ENCODE data around the gene CLCN6.
"Not testable (repeated sequence)": the region's sequence is repeated elsewhere in the genome, so short reads cannot be mapped to it uniquely, and the experiment has no call there.

CLCN6 gene

DNA sequence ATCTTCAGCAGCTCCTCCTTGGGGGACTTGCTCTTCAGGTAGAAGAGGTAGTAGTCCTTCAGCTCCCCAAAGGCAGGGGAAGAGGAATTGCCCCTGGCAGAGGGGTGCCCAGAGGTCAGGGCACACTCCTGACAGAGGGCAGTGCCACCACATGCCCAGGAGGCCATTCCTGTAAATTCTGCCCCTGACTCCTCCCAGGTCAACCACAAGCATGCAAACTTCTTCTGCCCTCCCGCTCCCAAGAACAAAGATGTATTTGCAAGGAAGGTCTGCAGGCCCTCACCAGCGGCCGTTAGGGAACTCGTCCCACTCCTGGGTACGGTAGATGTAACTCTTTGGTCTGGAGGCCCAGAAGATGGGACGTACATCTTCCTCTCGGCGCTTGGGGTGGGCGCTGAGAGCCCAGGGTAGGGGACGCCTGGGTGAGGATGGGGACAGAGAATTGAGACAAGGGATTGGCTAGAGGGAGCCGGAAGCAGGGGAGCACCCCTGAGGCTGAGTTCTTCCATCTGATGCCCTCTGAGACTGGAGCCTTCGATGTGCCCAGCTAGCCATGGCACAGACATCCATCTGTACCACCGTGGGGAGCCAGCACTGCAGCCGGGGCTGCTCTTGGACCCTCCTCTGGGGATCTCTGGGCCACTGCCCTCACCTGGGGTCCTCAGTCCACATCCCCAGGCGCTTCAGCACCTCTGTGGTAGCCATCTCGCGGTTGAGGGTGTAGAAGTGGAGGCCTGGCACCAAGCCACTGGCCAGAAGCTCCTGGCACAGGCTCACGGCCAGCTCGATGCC lies 11.3 kb upstream of the CLCN6 start:
- no peak for DNase-seq (ENCODE audit: low read depth, low spot score)

DNA sequence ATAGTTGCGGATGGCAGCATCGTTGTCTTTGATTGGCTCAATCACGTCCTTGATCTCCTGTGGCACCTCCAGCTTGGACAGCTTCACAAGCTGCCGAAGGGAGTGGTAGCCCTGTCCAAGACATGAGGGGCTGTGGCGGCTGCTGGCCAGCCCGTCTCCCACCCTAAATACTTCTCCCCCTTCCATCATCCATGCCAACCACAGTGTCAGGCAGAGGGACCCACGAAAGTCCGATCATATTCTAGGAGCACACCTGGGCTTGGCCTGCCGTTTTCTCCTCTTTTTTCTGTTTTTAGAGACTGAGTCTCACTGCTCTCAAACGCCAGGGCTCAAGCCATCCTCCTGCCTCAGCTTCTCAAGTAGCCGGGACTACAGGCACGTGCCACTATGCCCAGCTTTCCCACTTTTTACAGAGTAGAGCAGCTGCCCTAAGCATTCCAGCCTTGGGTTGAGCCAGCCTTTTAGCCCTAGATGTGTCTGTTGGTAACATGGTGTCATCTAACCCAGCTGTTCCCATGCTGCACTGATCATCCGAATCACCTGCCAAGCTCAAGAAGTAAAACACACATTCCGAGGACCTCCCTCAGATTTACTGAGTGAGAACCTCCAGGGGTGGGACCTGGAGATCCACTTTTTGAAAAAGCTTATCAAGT lies 10.6 kb upstream of the CLCN6 start:
- no peak for DNase-seq (ENCODE audit: low read depth, low spot score)

DNA sequence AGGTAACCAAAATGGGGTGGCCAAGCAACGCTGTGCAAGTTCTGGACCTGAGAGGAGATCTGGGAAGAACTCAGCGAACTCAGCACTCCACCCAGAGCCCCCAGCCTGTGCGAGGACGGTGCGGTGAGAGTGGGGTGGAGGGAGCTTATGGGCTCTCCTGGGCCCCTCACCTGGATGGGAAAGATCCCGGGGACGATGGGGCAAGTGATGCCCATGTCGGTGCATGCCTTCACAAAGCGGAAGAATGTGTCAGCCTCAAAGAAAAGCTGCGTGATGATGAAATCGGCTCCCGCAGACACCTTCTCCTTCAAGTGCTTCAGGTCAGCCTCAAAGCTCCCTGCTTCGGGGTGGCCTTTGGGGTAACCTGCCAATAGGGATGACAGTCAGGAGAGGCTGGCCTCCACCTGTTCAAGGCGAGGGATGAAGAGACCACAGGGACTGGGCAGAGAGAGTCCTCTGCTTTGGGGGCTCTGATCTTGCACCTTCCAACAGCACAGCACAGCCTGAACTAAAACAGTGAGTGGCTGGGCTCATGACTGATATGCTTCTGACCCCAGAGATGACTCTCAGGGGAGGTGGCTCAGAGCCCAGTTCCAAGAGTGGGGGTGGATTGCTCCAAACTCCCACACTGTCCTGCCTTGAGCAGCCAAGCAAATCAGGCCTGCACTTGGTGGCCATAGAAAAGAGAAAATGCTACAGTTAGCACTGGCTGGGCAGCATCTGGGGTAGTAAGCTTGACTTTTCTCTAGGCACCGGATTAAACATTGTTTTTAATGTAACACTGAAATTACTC lies 9.8 kb upstream of the CLCN6 start:
- DNase-seq (ENCODE audit: low read depth, low spot score), result no peak

DNA sequence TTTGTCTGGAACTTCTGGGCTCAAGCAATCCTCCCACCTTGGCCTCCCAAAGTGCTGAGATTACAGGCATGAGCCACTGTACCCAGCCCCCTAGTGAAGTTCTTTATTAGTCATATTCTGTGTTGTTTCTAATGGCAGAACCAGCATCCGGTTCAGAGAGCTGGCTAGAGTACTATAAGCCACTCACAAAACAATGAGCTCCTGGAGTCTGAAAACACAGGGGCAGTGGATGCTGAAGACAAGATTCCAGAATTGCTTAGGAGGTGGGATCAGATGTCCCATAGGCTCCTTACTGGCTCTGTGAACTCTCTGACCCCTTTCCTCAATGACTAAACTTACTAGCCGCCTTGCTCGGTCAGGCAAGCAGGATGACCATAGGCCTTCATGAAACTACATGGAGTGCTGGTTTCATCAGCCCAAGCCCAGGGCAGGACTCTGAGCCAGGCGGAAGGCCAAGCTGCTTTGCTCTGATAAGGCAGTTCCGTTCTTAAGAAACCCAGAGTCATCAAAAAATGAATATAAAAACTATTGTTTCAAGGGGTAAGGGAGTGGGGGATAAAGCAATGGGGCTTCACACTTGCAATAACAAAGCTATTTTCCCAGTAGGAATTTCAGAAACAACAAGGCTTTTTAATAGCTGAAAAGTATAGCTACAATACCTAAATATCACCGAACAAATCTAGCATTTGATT lies 8.3 kb upstream of the CLCN6 start:
- DNase-seq (ENCODE audit: low read depth, low spot score), result no peak

DNA sequence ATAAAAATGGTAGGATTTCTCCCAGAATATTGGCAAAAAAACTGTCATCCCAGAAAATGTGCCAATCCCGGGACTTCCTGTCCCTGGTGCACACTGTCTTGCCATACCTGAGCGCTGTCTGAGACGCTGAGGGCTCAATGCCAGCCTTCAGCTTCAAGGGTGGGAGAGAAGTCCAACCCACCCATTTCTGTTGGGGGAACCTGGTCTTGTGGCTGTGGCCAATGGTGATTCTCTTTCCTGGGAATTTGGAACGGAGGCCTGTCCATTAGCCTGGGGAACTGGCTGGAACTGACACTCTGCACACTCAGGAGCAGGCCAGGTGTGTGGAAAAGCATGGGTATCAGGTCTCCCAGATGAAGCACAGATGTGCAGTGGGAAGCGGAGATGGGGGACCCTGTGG lies 6.9 kb upstream of the CLCN6 start:
- no peak for DNase-seq (ENCODE audit: low read depth, low spot score)

DNA sequence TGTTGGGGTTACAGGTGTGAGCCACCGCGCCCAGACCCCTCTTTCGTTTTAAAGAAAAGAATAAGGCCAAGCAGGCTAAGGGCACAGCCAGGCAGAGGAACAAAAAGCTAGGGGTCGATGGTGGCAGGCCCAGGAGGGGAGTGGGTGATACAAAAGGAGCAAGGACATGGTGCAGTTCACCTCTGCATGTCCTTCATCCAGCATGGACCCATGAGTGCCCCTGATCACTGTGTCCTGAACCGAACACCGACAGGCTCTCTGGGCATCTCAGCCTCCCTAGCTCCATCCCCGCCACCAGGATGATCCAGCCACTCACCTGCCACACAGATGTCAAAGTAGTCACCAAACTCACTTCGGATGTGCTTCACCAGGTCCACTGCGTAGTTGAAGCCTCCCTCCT lies 6.1 kb upstream of the CLCN6 start:
- no peak for DNase-seq (ENCODE audit: low read depth, low spot score)

DNA sequence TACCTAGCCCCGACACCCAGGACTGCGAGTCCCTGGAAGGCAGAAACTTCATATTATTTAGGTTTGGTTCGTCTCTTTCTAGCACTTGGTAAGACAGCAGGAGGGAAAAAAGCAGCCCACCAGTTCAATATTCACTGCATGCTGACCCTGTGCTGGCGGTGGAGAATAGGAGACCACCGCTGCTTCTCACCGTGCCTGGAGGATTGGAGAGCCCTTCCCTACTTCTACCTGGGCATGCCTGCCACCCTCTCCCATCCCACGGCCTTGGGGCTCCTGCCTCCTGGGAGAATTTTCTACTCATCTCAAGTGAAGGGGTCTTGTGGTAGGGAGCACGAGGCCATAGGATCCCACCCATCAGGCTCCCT lies 5.6 kb upstream of the CLCN6 start:
- DNase-seq (ENCODE audit: low read depth, low spot score), result no peak

DNA sequence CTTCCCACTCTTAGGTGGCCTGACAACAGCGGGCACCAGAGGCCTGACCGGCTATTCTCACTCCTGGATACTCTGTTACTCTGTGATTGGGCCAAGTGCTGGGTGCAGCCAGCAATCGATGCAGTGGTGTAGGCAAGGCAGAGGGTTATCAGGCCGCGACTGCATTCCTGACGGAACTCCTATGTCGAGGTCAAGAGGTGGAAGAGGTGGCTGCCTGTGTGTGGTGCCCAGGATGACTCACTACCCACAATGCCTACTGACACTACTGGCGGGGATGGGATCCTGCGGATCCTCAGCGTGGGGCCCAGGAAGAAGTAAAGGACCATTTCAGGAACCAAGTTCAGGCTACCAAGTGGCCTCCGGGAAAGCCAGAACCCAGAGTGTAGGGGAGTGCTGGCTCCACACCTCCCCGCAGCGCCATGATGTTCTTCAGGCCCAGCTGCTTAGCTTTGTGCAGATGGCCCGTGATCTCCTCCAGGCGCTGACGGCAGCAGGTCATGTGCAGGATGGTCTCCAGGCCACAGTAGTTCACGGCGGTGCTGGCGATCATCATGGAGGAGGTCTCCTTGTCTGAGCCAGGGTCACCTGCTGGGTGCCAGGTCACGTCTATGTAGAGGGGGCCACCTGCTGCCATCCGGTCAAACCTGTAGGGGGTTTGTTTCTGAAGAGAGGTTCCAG lies 5.1 kb upstream of the CLCN6 start:
- no peak for DNase-seq (ENCODE audit: low read depth, low spot score)

DNA sequence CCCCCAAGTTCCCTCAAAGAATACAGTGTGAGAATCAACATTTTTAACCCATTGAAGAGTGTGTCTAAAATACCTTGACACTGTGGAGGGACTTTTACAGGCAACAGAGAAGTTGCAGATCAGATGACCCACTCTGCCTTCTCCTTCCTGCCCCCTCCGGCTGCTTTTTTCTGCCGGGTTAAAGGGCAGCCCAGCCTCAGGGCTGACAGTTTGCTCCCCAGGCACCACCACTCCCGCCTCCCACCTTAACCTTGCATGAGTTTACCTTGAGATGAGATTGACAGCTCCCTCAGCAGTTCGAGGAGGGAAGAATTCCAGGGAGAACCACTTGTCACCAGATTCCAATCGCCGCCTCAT lies 3.4 kb upstream of the CLCN6 start:
- no peak for DNase-seq (ENCODE audit: low read depth, low spot score)

DNA sequence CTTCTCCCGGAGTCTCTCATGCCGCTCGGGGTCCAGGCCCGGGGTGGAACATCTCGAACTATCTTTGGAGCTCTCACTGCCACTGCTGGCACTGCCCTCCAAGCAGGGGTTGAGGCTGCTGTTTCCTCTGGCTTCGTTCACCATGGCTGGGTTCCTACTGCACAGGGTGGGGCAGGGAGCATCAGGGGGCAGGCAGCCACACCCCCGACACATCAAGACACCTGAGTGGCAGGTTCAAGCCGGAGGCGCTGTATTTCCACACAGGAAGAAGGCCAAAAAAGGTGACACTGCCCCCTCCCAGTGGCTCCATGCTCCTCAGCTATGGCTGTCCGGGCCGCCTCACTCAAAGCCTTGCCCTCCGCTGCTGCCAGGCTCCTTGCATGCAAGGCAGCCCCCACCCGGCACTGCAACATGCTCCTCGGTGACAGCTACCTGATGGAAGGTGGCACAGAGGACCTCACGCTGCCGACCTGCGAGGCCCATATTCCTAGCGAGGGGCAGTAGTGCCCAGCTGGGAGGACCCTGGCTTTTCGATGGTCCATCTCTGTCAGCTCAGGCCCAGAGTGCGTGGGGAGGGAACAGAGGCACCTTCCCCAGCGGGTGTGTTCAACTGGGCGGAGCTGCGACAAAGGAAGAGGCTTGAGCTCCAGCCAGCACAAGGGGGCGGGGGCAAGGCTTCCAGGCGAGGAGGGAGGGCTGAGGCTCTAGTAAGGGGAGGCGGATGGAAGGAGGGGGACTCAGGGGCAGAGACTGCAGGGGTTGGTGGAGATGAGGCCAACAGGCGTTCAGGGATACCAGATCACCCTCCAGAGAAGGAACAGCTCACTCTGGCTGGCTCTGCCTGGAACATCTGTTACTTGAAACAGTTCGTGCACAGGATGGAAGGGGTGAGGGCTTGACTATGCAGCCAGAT lies 2.8 kb upstream of the CLCN6 start:
- DNase-seq (ENCODE audit: low read depth, low spot score), result peak; percentile 35

DNA sequence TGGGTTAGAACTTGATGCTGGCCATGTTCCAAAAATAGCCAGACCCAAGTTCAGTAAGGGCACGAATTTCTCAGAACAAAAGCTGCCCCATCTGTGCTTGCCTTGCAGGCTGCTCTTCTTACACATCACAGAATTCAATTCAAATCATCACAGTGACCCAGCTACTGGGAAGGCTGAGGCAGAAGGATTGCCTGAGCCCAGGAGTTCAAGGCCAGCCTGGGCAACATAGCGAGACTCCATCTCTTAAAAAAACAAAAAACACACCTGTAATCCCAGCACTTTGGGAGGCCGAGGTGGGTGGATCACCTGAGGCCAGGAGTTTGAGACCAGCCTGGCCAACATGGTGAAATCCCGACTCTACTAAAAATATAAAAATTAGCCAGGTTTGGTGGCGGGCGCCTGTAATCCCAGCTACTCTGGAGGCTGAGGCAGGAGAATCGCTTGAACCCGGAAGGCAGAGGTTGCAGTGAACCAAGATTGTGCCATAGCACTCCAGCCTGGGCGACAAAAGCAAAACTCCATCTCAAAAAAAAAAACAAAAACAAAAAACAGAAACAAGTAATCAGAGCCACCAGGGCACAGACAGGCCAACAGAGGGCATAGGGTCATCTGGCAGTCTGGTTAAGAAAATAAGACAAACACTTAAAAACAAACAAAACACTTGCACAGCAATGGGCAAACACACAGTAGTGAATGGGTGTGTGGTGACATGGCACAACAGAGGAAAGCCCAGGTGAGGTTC lies 1.9 kb upstream of the CLCN6 start:
- not testable (repeated sequence) for DNase-seq (ENCODE audit: low read depth, low spot score)

DNA sequence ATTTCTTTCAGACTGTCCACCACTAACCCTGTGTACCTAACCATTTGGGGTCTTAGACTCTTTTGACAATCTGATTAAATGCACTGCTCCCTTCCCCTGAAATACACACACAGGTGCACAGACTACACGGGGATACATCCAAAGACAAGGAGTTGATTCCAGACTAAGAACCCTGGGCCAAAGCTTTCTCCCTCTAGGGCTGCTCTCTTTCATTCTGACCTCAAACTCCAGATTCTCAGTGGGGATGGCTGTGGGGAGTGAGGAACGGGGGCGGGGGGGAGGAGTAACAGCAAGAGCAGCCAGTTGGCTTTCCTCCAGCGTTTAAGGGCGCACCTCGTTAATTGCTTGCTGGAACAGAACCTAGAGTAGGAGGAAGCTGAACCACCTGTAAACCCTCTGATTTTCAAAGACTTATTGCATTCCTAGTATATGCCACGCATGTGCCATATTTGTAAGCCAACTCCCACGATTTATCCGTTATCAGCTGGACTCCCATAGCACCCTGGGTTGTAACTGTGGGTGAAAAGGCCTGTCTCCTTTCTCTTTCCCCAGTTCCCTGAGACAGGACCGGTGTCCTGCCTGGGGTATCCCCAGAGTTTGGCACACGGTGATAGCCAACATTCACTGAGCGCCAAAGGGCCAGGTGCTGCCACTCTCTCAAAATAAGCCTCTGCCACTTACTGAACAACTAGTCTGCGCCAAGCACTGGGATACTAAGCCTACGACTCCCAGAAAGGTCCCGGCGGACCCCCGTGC lies 1.1 kb upstream of the CLCN6 start:
- no peak for DNase-seq (ENCODE audit: low read depth, low spot score)

DNA sequence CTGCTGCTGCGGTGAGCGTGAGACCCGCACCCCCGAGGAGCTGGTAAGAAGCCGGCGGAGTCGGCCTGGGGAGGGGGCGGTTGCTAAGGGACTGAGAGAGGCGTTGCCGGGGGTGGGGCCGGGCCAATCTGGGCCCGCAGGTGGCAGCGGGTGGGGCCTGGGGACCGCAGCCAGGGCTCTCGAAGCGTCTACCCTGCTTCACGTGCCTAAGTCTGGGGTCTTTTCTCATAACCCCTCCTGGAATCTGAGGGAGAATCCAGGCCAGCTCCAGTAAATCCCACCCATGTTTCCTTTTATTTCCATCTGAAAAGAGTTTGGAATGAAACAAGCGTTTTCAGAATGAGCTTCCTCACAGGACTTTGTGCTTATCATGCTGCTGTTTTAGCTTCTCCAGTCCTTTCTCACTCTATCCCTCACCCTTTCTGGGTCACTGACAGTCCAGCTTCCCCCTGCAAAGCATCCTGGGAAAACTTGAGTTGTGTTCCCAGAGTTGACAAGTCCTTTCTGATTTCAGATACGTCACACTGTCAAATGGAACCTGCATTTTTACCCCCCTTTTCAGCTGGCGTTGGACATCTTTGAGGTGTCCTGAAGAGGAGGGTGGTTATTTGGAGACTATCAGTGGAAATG lies 431 bp downstream of the CLCN6 start:
- no peak for DNase-seq (ENCODE audit: low read depth, low spot score)

DNA sequence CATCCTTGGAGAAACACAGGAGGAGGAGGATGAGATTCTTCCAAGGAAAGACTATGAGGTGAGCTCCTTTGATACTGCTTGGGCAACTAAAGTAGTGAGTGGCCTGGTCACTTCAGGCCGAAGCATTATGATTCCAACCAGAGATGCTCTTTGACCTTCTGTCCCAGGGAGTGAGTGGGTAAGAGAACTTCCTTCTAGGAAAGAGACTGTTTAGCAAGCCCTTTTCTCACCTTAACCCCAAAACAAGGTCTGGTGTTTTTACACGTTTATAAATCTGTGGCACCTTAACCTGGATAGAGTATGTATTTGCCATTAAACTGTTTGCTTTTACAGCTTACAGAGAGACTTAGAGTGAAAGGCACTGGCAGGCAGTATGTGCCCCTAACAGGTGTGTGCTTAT lies 1.1 kb downstream of the CLCN6 start:
- DNase-seq (ENCODE audit: low read depth, low spot score), result no peak

DNA sequence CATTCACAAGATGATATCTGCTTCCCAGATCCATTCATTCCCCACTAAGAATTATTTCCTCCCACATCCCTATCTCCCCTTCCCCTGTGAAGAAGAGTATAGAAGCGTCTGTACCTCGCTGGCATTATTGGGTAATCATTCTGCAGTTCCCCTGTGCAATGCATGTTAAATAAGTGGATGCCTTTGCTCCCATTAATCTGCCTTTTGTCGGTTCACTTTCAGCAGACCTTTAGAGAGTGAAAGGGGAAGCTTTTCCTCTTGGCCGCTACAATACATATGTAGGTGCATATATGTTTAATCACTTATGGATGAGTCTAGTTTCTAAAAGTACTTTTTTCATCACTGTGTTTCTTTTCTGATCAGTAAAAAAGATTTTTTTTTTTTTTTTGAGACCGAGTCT lies 7.0 kb downstream of the CLCN6 start:
- DNase-seq (ENCODE audit: low read depth, low spot score), result no peak

DNA sequence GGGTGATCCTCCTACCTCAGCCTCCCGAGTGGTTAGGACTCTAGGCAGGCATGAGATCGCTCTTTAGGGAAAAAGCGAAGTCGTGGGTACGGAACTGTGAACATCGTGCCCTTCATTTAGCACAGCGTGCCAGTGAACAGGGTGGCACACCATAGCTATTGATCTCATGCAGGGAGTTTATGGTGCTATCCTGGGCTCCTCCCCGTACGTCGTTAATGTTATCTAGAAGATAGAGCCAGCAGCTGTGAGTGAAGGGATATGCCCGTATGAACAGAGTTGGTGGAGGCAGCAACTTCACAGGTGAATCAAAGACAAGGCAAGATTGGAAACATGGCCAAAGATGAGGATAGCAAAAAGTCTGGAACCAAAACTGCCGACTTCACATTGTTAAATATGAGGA lies 11.2 kb downstream of the CLCN6 start:
- DNase-seq (ENCODE audit: low read depth, low spot score), result no peak

DNA sequence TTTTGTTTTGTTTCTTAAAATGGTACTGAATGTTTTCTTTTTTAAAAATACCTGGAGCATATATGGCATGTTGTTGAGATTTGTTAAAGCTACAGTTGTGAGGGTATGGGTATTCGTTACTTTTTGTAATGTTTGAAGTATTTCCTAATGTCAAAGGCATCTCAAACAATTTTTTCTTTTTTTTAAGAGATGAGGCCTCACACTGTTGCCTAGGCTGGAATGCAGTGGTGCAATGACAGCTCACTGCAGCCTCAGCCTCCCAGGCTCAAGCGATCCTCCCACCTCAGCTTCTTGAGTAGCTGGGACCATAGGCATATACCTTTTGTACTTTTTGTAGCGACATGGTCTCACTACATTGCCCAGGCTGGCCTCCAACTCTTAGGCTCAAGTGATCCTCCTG lies 16.1 kb downstream of the CLCN6 start:
- no peak for DNase-seq (ENCODE audit: low read depth, low spot score)

DNA sequence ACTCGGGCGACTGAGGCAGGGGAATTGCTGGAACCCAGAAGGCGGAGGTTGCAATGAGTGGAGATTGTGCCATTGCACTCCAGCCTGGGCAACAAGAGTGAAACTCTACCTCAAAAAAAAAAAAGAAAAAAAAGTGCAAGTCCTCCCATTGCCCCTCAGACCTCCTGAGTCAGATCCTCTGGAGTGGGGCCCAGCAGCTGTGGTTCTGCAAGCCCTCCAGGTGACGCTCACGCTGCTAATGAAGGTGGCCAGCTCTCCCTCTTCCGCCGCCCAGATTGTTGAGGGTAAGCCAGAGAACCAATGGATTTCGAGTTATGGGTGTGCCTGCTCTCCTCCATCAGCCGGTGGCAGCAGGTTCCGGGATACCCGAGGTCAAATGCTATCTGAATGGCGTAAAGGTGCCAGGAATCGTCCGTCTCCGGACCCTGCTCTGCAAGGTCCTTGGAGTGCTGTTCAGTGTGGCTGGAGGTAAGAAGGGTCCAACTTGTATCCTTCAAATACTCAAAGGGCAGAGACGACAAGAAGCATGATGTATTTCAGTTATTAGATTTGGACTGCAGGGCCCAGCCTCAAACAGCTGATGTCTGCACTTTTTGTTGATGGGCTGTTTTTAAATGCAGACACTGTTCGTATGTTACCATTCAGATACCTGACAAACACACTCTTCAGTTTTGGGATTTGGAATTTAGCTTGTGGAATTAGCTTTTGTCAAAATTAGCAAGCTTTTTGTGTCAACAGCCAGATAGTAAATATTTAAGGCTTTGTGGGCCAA lies 17.6 kb downstream of the CLCN6 start:
- no peak for DNase-seq (ENCODE audit: low read depth, low spot score)
